ENCODE measurements around the gene TRAK1. TPM values are rescaled to one million over a fixed set of nuclear protein-coding genes. Genes with fewer than 3 reads are reported as not detected.

Gene TRAK1
- polyA plus RNA-seq, 12 donors = 59.8 to 133 (median 89.3) TPM; not detected in 1

- no peak for DNase-seq
Measured at GRCh38 chr3:42122261-42123011, 31.3 kb downstream of the TRAK1 start.

DNA sequence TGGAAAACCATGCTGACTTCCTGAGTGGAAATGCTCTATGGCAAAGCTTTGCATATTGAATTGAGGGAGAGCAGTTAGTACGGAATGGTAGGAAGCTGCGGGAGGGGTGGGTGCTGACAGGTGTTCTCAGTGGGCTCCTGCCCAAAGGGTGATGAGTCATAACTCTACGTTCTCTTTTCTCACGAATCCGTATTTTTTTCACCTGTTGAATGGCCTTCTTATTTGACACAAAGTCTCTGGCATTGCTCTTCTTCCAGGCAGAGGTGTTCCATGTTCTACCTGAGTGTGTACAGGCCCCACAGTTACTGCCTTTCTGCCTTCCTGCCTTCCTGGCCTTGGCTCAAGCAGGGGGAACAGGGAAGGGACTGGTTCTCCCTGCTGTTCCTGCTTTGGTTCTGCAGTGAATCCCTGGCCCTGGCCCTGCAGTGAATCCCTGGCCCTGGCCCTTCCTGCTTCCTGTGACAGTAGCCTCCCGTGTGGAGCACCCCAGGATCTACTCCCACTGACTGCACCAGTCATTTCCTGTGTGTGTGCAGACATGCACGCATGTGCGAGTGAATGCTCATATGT, 31.9 kb downstream of the TRAK1 start:
- no peak for DNase-seq

DNA sequence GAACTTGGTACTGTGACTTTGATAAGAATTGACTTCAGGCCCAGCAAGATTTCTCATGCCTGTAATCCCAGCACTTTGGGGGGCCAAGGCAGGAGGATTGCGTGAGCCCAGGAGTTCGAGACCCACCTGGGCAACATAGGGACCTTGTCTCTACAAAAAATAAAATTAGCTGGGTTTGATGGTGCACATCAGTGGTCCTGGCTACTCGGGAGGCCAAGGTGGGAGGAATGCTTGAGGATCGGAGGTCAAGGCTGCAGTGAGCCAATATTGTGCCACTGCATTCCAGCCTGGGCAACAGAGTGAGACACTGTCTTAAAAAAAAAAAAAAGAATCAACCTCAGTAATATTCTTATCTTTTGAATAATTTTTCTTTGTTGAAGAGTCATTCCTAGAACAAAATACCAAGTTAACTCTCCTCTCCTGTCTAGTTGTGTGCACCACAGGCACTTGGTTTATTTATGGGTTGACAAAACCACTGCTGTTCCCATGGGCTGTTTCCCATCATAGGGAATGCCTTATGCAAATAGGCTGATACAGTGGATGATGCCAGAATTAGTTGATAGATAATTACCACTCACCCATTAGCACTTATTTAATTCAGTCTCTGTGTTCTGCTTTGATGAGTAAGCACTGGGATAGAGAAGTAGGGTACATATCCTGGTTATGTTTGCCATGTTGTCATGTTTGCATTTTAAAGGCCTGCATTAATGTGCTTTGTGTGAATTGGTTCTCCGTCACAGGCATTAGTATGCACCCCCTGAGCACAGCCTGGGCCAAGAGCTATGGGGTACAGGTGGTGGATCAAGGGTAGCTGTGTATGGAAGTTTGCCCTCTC, 32.9 kb downstream of the TRAK1 start:
- DNase-seq = no peak

- no peak for DNase-seq
Measured at GRCh38 chr3:42127226-42127625, 36.1 kb downstream of the TRAK1 start.

GRCh38 chr3:42128526-42128925, 37.4 kb downstream of the TRAK1 start:
- DNase-seq = no peak

- DNase-seq = no peak
Measured at GRCh38 chr3:42129014-42129953, 38.1 kb downstream of the TRAK1 start.

GRCh38 chr3:42130007-42130328, 38.8 kb downstream of the TRAK1 start:
- DNase-seq = no peak

DNA sequence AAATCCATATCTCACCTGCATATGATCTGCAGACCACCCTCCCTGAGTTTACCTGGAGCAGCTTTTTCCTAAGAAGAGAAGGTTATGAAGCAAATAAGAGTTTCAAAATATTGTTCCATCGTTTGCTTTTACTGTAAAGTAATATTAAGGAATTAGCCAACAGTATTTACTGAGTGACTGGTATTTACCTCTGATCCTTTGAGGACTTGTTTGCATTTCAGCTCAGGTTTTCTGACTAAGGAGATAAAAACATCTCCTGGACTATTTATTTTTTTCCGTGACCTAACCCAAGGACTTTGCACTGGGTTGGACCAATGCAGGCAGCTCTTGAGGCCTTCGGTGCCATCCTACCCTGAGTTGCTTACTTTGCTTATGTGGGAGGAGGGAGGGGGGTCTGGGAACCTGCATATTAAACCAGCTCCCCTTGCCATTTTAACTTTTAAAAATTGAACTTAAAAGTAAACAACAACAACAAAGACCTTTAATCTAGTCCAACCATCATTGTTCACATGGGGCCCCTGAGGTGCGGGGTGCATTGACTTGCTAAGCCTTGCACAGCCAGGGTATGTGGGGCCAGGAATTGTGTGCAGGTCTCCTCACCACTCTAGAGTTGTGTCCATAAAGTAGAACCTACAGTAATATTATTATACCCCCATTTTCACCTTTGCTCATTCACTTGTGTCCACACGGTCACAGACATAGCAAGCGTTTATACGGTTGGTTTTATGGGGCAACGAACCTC, 39.3 kb downstream of the TRAK1 start:
- DNase-seq = no peak

DNA sequence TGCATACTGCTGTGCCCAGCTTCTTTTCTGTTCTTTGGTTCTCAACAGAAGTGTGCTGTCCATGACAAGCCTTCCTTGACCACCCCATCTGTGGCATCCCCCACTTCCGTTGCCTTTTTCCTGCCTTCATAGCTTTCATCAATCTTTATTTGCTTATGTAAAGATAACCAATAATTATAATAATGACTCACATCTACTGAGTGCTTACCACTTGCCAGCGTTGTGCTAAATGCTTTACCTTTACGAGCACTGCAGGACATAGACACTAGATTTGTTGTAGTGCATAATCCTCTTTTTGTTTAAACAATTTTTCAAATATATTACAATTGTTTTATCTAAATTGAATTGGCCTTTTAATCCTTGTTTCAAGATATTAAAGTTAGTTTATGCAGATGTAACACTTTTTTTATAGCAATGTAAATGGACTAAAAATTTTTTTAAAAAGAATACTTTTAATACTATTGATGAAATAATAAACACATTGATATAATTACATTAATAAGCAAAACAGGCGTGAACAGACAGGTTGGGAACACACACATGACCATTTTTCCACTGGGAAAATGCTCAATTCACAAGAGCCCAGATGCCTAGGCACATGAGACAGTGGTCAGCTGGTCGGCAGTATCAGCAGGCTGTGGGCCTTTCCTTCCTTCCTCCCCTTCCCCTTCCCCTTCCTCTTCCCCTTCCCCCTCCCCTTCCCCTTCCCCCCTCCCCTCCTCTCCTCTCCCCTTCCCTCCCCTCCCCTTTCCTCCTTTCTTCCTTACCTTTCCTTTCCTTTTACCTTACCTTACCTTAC, 42.5 kb downstream of the TRAK1 start:
- no peak for DNase-seq

DNA sequence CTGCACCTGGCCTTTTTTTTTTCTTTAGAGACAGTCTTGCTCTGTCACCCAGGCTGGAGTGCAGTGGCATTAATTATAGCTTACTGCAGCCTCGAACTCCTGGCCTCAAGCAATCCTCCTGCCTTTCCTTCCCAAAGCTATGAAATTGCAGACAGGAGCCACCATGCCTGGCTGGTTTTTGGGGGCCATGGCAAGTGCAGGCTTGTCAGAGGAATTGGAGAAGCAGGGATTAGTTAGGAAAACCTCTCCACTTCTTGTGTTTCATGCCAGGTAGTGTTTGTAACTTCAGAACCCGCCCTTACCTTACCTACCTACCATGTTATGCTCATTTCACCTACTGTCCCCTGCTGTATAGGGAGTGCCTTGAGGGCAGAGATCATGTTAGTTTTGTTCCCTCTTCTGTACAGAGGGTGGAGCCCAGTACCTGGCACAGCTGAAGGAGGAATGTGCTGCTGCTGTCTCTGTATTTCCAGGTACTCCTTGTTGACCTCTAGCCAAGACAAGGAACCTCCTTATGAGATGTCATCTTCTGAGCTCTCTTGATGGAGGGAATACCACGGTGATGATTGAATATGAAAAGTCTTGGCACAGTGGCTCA, 43.8 kb downstream of the TRAK1 start:
- no peak for DNase-seq

- DNase-seq = no peak
Measured at GRCh38 chr3:42139621-42140453, 48.7 kb downstream of the TRAK1 start.

- DNase-seq = no peak
Measured at GRCh38 chr3:42140665-42141203, 49.6 kb downstream of the TRAK1 start.

- no peak for DNase-seq
Measured at GRCh38 chr3:42143440-42143839, 52.3 kb downstream of the TRAK1 start.

GRCh38 chr3:42144209-42144608, 53.1 kb downstream of the TRAK1 start:
- DNase-seq = no peak

- no peak for DNase-seq
Measured at GRCh38 chr3:42148086-42148848, 57.1 kb downstream of the TRAK1 start.

- DNase-seq = peak; percentile 89
Measured at GRCh38 chr3:42148982-42149432, 57.9 kb downstream of the TRAK1 start.

- DNase-seq = no peak
Measured at GRCh38 chr3:42149532-42149931, 58.4 kb downstream of the TRAK1 start.

- no peak for DNase-seq
Measured at GRCh38 chr3:42149975-42150374, 58.8 kb downstream of the TRAK1 start.
